Measurements from ENCODE around the gene TRIM54.
"Not testable (repeated sequence)": the region's sequence is repeated elsewhere in the genome, so short reads cannot be mapped to it uniquely, and the experiment has no call there.

Gene TRIM54

GRCh38 chr2:27256855-27257454 lies 25.3 kb upstream of the TRIM54 start:
- no peak for DNase-seq (ENCODE audit: low read depth in 1 of 2, low spot score in 1 of 2)

GRCh38 chr2:27258051-27258450 lies 24.2 kb upstream of the TRIM54 start:
- no peak for DNase-seq (ENCODE audit: low read depth in 1 of 2, low spot score in 1 of 2)

- DNase-seq (ENCODE audit: low read depth in 1 of 2, low spot score in 1 of 2): no peak
Observed at GRCh38 chr2:27261241-27261925, 20.8 kb upstream of the TRIM54 start.

GRCh38 chr2:27261926-27262298 lies 20.3 kb upstream of the TRIM54 start:
- DNase-seq (ENCODE audit: low read depth in 1 of 2, low spot score in 1 of 2): no peak

GRCh38 chr2:27262379-27263286 lies 19.6 kb upstream of the TRIM54 start, which contains the start of gene SLC30A3:
SLC30A3 (minus strand) TSS chr2:27263047; CDS start chr2:27262906, 141 bp downstream.
- peak; percentile 37 to 58 for DNase-seq (ENCODE audit: low read depth in 1 of 2, low spot score in 1 of 2)

- no peak for DNase-seq (ENCODE audit: low read depth in 1 of 2, low spot score in 1 of 2)
Observed at GRCh38 chr2:27263287-27264252, 18.7 kb upstream of the TRIM54 start.

- DNase-seq (ENCODE audit: low read depth in 1 of 2, low spot score in 1 of 2): no peak
Observed at GRCh38 chr2:27264253-27264752, 17.9 kb upstream of the TRIM54 start.

- DNase-seq (ENCODE audit: low read depth in 1 of 2, low spot score in 1 of 2): peak in 1 of 2 donors; percentile 45
Observed at GRCh38 chr2:27264753-27265535, 17.3 kb upstream of the TRIM54 start.

GRCh38 chr2:27265536-27265870 lies 16.7 kb upstream of the TRIM54 start:
- DNase-seq (ENCODE audit: low read depth in 1 of 2, low spot score in 1 of 2): no peak

GRCh38 chr2:27268296-27268695 lies 13.9 kb upstream of the TRIM54 start:
- not testable (repeated sequence) for DNase-seq (ENCODE audit: low read depth in 1 of 2, low spot score in 1 of 2)

- DNase-seq (ENCODE audit: low read depth in 1 of 2, low spot score in 1 of 2): no peak
Observed at GRCh38 chr2:27270131-27270530, 12.1 kb upstream of the TRIM54 start.

GRCh38 chr2:27270670-27271069 lies 11.6 kb upstream of the TRIM54 start:
- DNase-seq (ENCODE audit: low read depth in 1 of 2, low spot score in 1 of 2): no peak

GRCh38 chr2:27271631-27272340 lies 10.4 kb upstream of the TRIM54 start:
- no peak for DNase-seq (ENCODE audit: low read depth in 1 of 2, low spot score in 1 of 2)

- DNase-seq (ENCODE audit: low read depth in 1 of 2, low spot score in 1 of 2): not testable (repeated sequence)
Observed at GRCh38 chr2:27272537-27273522, 9.4 kb upstream of the TRIM54 start.

GRCh38 chr2:27275211-27276150 lies 6.7 kb upstream of the TRIM54 start, which contains the start of gene DNAJC5G:
DNAJC5G (plus strand) TSS chr2:27275433; CDS start chr2:27276729, 1,296 bp downstream.
- no peak for DNase-seq (ENCODE audit: low read depth in 1 of 2, low spot score in 1 of 2)

- DNase-seq (ENCODE audit: low read depth in 1 of 2, low spot score in 1 of 2): no peak
Observed at GRCh38 chr2:27278010-27278409, 4.2 kb upstream of the TRIM54 start.

- DNase-seq (ENCODE audit: low read depth in 1 of 2, low spot score in 1 of 2): no peak
Observed at GRCh38 chr2:27280826-27281225, 1.4 kb upstream of the TRIM54 start.

Measured in activated CD4-positive, alpha-beta T cell treated with anti-CD3 and anti-CD28 coated beads, Interleukin-2, amount 50 U/mL, for 24 hours (primary cell).